ENCODE results near the gene NHSL2. TPM values are rescaled to one million over a fixed set of nuclear protein-coding genes. Genes with fewer than 3 reads are reported as not detected.

The NHSL2 gene
- total RNA-seq, 1 donor from 2014 or later, result 0.29 TPM

GRCh38 chrX:72120837-72121236, 210.2 kb downstream of the NHSL2 start:
- TF ChIP-seq, protein P1, sequence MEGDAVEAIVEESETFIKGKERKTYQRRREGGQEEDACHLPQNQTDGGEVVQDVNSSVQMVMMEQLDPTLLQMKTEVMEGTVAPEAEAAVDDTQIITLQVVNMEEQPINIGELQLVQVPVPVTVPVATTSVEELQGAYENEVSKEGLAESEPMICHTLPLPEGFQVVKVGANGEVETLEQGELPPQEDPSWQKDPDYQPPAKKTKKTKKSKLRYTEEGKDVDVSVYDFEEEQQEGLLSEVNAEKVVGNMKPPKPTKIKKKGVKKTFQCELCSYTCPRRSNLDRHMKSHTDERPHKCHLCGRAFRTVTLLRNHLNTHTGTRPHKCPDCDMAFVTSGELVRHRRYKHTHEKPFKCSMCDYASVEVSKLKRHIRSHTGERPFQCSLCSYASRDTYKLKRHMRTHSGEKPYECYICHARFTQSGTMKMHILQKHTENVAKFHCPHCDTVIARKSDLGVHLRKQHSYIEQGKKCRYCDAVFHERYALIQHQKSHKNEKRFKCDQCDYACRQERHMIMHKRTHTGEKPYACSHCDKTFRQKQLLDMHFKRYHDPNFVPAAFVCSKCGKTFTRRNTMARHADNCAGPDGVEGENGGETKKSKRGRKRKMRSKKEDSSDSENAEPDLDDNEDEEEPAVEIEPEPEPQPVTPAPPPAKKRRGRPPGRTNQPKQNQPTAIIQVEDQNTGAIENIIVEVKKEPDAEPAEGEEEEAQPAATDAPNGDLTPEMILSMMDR (IDR thresholded peaks at IDR 0.05), result no peak
- POLR2A ChIA-PET, result no interaction called here
- ATAC-seq (ENCODE audit: low read depth) (no peak), DNase-seq (no peak)
- Mint-ChIP-seq H3K9me3 (no peaks in the 10 kb centered on the region), H3K36me3 (ENCODE audit: low read depth) (no peaks in the 10 kb centered on the region), H3K27ac (no peak overlapping the region), H3K4me3 (peak overlapping the region; percentile 28), H3K4me1 (peaks cover 30% of the 10 kb centered on the region), H3K27me3 (no peaks in the 10 kb centered on the region)
- intact Hi-C loops (cut with micrococcal nuclease), result loop anchor here (1.0 kb wide), 1 partner anchor 20 kb away; no protein-coding TSS in a partner anchor
- CTCF ChIA-PET, result interaction anchor here (1.3 to 1.6 kb wide), 2 partner anchors 100 to 103 kb away, joined by 4 to 8 read pairs; no protein-coding TSS in a partner anchor

DNA sequence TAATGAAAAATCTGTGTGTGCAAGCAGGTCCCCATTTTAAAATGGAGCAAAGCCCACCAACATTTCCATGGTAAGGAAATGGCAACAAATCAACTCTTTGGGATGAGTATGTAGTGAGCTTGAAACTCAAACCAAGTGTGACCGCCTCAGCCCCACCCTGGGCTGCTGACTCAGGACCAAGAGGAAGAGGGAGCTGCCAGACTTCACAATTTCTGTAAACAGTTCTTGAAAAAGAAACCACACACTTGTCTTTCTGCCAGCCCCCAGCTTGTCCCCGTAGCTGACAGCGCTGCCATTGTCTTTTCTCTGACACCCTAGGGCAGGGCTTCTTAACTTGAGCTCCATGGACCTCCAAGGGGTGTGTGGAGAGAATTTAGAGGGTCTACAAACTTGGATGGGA, 210.7 kb downstream of the NHSL2 start:
- Mint-ChIP-seq H3K4me1 (peaks cover 31% of the 10 kb centered on the region), H3K4me3 (peak overlapping the region; percentile 28), H3K27ac (peak overlapping the region; percentile 24), H3K9me3 (no peaks in the 10 kb centered on the region), H3K27me3 (no peaks in the 10 kb centered on the region), H3K36me3 (ENCODE audit: low read depth) (no peaks in the 10 kb centered on the region)
- CTCF ChIA-PET, result interaction anchor here (0.9 to 1.6 kb wide), 3 partner anchors 98 to 103 kb away, joined by 4 to 8 read pairs (median 4); no protein-coding TSS in a partner anchor
- POLR2A ChIA-PET, result no interaction called here
- no peak for DNase-seq
- intact Hi-C loops (cut with micrococcal nuclease), result loop anchor here (1.0 kb wide), 1 partner anchor 20 kb away; no protein-coding TSS in a partner anchor
- peak; percentile 75 for ATAC-seq (ENCODE audit: low read depth)
- TF ChIP-seq, protein P1 (IDR thresholded peaks at IDR 0.05), result no peak

- POLR2A ChIA-PET, result no interaction called here
- Mint-ChIP-seq H3K36me3 (ENCODE audit: low read depth) (no peaks in the 10 kb centered on the region), H3K27ac (no peak overlapping the region), H3K27me3 (no peaks in the 10 kb centered on the region), H3K9me3 (no peaks in the 10 kb centered on the region), H3K4me3 (no peak overlapping the region), H3K4me1 (peaks cover 35% of the 10 kb centered on the region)
- CTCF ChIA-PET, result no interaction called here
- TF ChIP-seq, protein P1 (IDR thresholded peaks at IDR 0.05), result no peak
- ATAC-seq (ENCODE audit: low read depth) (no peak), DNase-seq (no peak)
- intact Hi-C loops (cut with micrococcal nuclease), result no loop called here
These were observed 212.1 kb downstream of the NHSL2 start for GRCh38 chrX:72122621-72123337.

DNA sequence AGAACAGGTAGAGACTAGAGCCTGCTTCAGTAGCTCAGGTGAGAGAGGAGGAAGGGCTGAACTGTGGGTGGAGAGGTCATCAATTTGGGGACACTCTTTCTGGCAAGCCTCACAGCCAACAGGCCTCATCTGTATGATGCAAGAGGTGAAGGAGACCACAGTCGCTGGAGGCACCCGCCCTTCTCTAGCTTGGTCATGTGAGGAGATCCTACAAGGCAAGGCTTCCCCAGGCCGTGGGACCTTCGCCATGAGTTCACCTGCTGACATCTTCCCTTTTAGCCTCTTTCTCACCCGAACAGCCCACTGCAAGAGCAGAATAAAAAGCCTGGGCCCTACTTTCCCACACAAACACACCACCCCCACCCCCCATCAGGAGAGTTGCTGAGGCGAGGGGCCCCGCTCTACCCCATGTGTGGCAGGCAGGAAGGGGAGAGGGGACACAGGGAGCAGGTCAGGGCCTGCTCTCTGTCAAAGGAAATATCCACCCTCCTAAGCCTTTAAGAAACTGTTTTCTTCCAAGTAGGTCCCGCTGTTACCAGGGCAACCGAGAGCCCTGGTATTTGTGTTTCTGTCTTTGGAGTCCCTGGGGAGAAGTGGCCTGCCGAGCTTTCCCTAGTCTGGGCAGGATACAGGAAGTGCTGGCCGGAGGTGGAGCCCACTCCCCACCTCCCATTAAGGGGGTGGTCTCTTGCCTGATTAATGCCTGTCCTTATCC, 213.0 kb downstream of the NHSL2 start:
- DNase-seq (no peak), ATAC-seq (ENCODE audit: low read depth) (no peak)
- Mint-ChIP-seq H3K4me1 (peaks cover 35% of the 10 kb centered on the region), H3K27ac (no peak overlapping the region), H3K4me3 (no peak overlapping the region), H3K36me3 (ENCODE audit: low read depth) (no peaks in the 10 kb centered on the region), H3K9me3 (no peaks in the 10 kb centered on the region), H3K27me3 (no peaks in the 10 kb centered on the region)
- ChIA-PET POLR2A (no interaction called here), CTCF (no interaction called here)
- TF ChIP-seq, protein P1 (IDR thresholded peaks at IDR 0.05), result no peak
- intact Hi-C loops (cut with micrococcal nuclease), result no loop called here
